ENCODE results near the gene UGT1A6.

Gene UGT1A6

GRCh38 chr2:233803292-233803911 lies 110.7 kb downstream of the UGT1A6 start:
- Mint-ChIP-seq H3K4me1 (peaks cover 8% of the 10 kb centered on the region), H3K27ac (ENCODE audit: low read depth) (no peak overlapping the region), H3K4me3 (no peak overlapping the region), H3K36me3 (ENCODE audit: insufficient read depth) (no peaks in the 10 kb centered on the region), H3K9me3 (no peaks in the 10 kb centered on the region), H3K27me3 (peaks cover 61% of the 10 kb centered on the region)
- DNase-seq (ENCODE audit: low spot score in 2 of 2) (no peak), ATAC-seq (replicated peaks; ENCODE audit: extremely low read depth, poor library complexity, severe bottlenecking) (no peak)

DNA sequence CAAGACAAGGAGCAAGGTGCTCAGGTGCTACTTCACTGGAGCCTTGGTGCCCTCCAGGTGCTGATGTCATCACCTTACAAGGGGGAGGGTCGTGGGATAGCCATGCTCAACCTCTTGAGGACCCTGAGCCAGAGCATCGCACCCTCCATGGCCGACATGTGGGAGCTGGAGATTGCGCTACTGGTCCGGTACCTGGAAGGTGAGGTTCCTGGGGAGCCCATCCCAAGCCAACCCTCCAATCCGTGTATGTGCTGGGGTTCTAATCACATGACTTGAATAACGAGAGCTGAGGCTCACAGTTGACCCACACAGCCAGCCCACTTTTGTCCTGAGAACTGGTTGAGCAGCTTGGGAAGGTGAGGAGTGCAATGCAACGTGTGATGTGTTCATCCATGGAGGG lies 111.3 kb downstream of the UGT1A6 start:
- Mint-ChIP-seq H3K36me3 (ENCODE audit: insufficient read depth) (no peaks in the 10 kb centered on the region), H3K27me3 (peaks cover 55% of the 10 kb centered on the region), H3K4me1 (peaks cover 8% of the 10 kb centered on the region), H3K27ac (ENCODE audit: low read depth) (no peak overlapping the region), H3K9me3 (no peaks in the 10 kb centered on the region), H3K4me3 (no peak overlapping the region)
- ATAC-seq (replicated peaks; ENCODE audit: extremely low read depth, poor library complexity, severe bottlenecking): no peak
- peak in 1 of 2 donors; percentile 8 for DNase-seq (ENCODE audit: low spot score in 2 of 2)

DNA sequence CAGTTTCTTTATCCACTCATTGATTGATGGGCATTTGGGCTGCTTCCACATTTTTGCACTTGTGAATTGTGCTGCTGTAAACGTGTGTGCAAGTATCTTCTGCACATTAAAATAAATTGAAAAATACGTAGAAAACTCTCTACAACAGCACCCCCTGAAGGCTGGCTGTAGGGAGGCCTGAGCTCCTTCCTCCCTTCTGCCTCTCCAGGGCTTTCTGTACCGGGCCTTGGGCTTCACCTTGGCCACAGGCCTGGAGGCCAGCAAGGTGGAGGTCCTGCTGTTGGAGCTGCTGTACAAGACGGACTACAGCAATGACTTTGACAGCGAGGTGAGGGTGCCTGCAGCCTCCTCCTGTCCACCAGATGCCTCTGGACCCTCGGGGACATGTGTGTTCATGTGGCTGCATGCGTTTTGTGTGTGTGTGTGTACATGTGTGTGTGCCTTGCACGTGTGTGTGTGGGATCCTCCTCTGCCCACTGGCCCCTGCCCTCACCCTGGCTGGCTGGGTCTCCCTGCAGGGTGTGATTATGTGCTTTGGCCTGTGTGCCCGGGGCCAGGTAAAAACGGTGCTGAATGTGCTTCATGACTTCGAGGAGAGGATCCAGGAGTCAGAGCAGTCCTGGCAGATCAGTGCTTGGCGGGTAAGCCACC lies 114.7 kb downstream of the UGT1A6 start:
- ATAC-seq (replicated peaks; ENCODE audit: extremely low read depth, poor library complexity, severe bottlenecking) (no peak), DNase-seq (ENCODE audit: low spot score in 2 of 2) (peak in 1 of 2 donors; percentile 10)
- Mint-ChIP-seq H3K9me3 (no peaks in the 10 kb centered on the region), H3K4me1 (no peaks in the 10 kb centered on the region), H3K4me3 (no peak overlapping the region), H3K27ac (ENCODE audit: low read depth) (no peak overlapping the region), H3K36me3 (ENCODE audit: insufficient read depth) (no peaks in the 10 kb centered on the region), H3K27me3 (peaks cover 65% of the 10 kb centered on the region)

- no peak for DNase-seq (ENCODE audit: low spot score in 2 of 2)
- no peak overlapping the region for H3K4me3 Mint-ChIP-seq
- H3K27me3 Mint-ChIP-seq: peaks cover 64% of the 10 kb centered on the region
- ATAC-seq (replicated peaks; ENCODE audit: extremely low read depth, poor library complexity, severe bottlenecking): no peak
- H3K4me1 Mint-ChIP-seq: no peaks in the 10 kb centered on the region
- no peaks in the 10 kb centered on the region for H3K9me3 Mint-ChIP-seq
- H3K36me3 Mint-ChIP-seq (ENCODE audit: insufficient read depth): no peaks in the 10 kb centered on the region
- H3K27ac Mint-ChIP-seq (ENCODE audit: low read depth): no peak overlapping the region
Observed at GRCh38 chr2:233807966-233808935, 115.6 kb downstream of the UGT1A6 start.

DNA sequence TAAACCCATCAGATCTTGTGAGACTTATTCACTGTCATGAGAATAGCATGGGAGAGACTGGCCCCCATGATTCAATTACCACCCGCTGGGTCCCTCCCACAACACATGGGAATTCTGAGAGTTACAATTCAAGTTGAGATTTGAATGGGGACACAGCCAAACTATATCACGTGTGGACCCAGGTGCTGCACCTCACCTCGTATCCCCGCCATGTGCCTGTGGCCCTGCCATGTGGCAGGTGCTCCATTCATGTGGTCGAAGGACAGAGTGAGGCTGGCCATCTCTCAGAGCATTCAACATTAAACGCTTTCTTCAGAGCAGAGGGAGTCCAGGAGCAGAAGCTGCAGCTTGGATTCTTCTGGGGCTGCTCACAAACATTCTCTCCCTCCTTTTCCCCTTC lies 117.7 kb downstream of the UGT1A6 start:
- ATAC-seq (replicated peaks; ENCODE audit: extremely low read depth, poor library complexity, severe bottlenecking): no peak
- no peak overlapping the region for H3K4me3 Mint-ChIP-seq
- peaks cover 59% of the 10 kb centered on the region for H3K27me3 Mint-ChIP-seq
- no peaks in the 10 kb centered on the region for H3K9me3 Mint-ChIP-seq
- H3K4me1 Mint-ChIP-seq: no peaks in the 10 kb centered on the region
- H3K27ac Mint-ChIP-seq (ENCODE audit: low read depth): no peak overlapping the region
- DNase-seq (ENCODE audit: low spot score in 2 of 2): no peak
- H3K36me3 Mint-ChIP-seq (ENCODE audit: insufficient read depth): no peaks in the 10 kb centered on the region

GRCh38 chr2:233811087-233811486 lies 118.4 kb downstream of the UGT1A6 start:
- Mint-ChIP-seq H3K9me3 (no peaks in the 10 kb centered on the region), H3K27ac (ENCODE audit: low read depth) (no peak overlapping the region), H3K4me1 (no peaks in the 10 kb centered on the region), H3K4me3 (no peak overlapping the region), H3K36me3 (ENCODE audit: insufficient read depth) (no peaks in the 10 kb centered on the region), H3K27me3 (peaks cover 59% of the 10 kb centered on the region)
- ATAC-seq (replicated peaks; ENCODE audit: extremely low read depth, poor library complexity, severe bottlenecking): no peak
- DNase-seq (ENCODE audit: low spot score in 2 of 2): no peak

DNA sequence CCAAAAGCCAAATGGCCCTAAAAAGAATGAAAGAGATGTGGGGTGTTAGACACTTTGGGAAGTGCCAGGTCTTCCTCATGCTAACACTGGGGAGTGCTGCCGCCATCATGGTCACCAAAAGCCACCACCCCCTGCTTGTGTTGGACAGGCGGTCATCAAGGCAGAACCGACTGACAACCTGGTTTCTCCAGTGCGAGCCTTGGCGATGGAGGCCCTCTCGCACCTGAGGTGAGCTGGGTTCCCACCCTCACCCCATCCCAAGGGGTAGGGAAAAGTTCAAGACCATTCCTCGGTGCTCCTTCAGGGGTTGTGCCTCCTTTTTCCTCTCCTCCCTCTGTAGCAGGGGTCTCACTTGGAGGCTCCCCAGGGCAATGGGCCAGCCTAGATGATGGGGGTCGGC lies 119.0 kb downstream of the UGT1A6 start:
- Mint-ChIP-seq H3K27me3 (peaks cover 59% of the 10 kb centered on the region), H3K4me3 (no peak overlapping the region), H3K27ac (ENCODE audit: low read depth) (no peak overlapping the region), H3K4me1 (no peaks in the 10 kb centered on the region), H3K36me3 (ENCODE audit: insufficient read depth) (no peaks in the 10 kb centered on the region), H3K9me3 (no peaks in the 10 kb centered on the region)
- no peak for ATAC-seq (replicated peaks; ENCODE audit: extremely low read depth, poor library complexity, severe bottlenecking)
- no peak for DNase-seq (ENCODE audit: low spot score in 2 of 2)

GRCh38 chr2:233813236-233814055 lies 120.8 kb downstream of the UGT1A6 start:
- no peak overlapping the region for H3K4me3 Mint-ChIP-seq
- H3K9me3 Mint-ChIP-seq: no peaks in the 10 kb centered on the region
- peaks cover 75% of the 10 kb centered on the region for H3K27me3 Mint-ChIP-seq
- DNase-seq (ENCODE audit: low spot score in 2 of 2) (no peak), ATAC-seq (replicated peaks; ENCODE audit: extremely low read depth, poor library complexity, severe bottlenecking) (no peak)
- H3K36me3 Mint-ChIP-seq (ENCODE audit: insufficient read depth): no peaks in the 10 kb centered on the region
- H3K4me1 Mint-ChIP-seq: no peaks in the 10 kb centered on the region
- no peak overlapping the region for H3K27ac Mint-ChIP-seq (ENCODE audit: low read depth)

DNA sequence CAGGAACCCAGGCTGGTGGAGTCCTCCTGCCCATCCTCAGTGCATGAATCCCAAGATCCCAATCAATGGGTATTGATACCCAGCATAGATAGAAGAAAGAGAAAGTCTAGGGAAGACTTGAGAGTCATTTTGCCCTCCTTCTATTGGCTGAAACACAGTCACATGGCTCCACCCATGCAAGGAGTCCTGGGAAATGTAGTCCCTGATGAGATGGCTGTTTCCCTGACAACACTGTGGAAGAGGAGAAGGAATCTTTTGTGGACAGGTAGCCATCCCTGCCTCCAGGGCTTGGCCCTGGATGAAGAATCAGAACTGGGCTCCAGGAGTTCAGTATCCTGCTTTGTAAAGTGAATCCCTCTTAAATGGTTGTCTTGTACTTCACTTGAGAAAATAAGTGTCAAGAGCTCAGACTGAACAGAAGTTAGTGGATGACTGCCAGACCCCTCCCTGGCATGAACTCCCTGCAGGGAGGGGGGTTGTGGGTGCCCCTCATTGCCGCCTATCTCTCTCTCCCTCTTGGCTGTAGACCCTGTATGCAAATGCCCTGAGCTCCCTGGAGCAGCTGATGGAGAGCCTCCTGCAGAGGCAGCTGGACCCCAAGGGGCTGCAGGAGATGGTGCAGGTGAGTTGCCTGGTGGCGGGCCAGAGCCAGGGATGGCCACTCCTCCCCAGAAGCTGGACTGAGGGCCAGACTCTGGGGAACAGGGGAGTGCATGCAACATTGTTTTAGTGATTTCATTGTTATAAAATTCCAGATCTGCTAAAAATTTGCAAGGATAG lies 121.6 kb downstream of the UGT1A6 start:
- Mint-ChIP-seq H3K36me3 (ENCODE audit: insufficient read depth) (no peaks in the 10 kb centered on the region), H3K4me1 (no peaks in the 10 kb centered on the region), H3K9me3 (no peaks in the 10 kb centered on the region), H3K4me3 (no peak overlapping the region), H3K27me3 (peaks cover 83% of the 10 kb centered on the region), H3K27ac (ENCODE audit: low read depth) (no peak overlapping the region)
- ATAC-seq (replicated peaks; ENCODE audit: extremely low read depth, poor library complexity, severe bottlenecking): no peak
- no peak for DNase-seq (ENCODE audit: low spot score in 2 of 2)

GRCh38 chr2:233815861-233816260 lies 123.2 kb downstream of the UGT1A6 start:
- DNase-seq (ENCODE audit: low spot score in 2 of 2): no peak
- no peak overlapping the region for H3K4me3 Mint-ChIP-seq
- no peaks in the 10 kb centered on the region for H3K9me3 Mint-ChIP-seq
- peaks cover 94% of the 10 kb centered on the region for H3K27me3 Mint-ChIP-seq
- H3K4me1 Mint-ChIP-seq: no peaks in the 10 kb centered on the region
- H3K36me3 Mint-ChIP-seq (ENCODE audit: insufficient read depth): no peaks in the 10 kb centered on the region
- ATAC-seq (replicated peaks; ENCODE audit: extremely low read depth, poor library complexity, severe bottlenecking): no peak
- H3K27ac Mint-ChIP-seq (ENCODE audit: low read depth): no peak overlapping the region

DNA sequence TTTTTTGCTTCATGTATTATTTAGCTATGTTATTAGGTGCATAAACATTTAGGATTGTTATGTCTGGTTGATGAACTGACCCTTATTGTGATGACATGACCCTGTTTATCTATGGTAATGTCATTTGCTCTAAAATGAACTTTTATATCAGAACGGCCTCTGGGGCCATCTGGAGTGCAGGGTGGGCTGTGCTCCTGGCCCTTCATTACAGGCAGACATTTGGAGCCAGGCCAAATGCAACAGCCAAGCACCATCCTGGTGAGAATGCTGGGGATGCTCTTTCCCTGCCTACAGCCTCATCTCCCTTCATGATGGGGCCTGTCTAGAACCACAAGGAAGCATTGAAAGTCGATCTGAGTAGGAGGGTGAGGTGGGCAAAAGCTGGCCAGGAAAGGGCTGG lies 123.6 kb downstream of the UGT1A6 start:
- Mint-ChIP-seq H3K9me3 (no peaks in the 10 kb centered on the region), H3K27ac (ENCODE audit: low read depth) (no peak overlapping the region), H3K36me3 (ENCODE audit: insufficient read depth) (no peaks in the 10 kb centered on the region), H3K4me3 (no peak overlapping the region), H3K27me3 (peaks cover 94% of the 10 kb centered on the region), H3K4me1 (no peaks in the 10 kb centered on the region)
- DNase-seq (ENCODE audit: low spot score in 2 of 2): no peak
- ATAC-seq (replicated peaks; ENCODE audit: extremely low read depth, poor library complexity, severe bottlenecking): no peak

All from central memory CD8-positive, alpha-beta T cell (primary cell).